Vagina (tissue), 2 donors: ENCODE data around the gene FCRL5.

ENCODE experiments used
- CTCF ChIP-seq, 3 experiments: fragments of 450-650 bp in 2 of 3; fragments of 200-600 bp in 1 of 3; sonication (generic) in 1 of 3; IDR thresholded peaks; one replicate each; pipeline ENCODE4 v1.5.1; 2017 to 2019; ENCODE audit warnings: antibody characterized with exemption in 3 of 3, mild to moderate bottlenecking in 2 of 3, moderate library complexity in 2 of 3
- POLR2A ChIP-seq, 2 donors: fragments of 450-650 bp; IDR thresholded peaks; one replicate each; pipeline ENCODE4 v1.6.1; 2017; ENCODE audit warnings: antibody characterized with exemption in 2 of 2, mild to moderate bottlenecking in 2 of 2, moderate library complexity in 2 of 2
- POLR2AphosphoS5 ChIP-seq, 2 donors: sonication (generic); formaldehyde crosslinking; IDR thresholded peaks; one replicate each; pipeline ENCODE4 v1.9.0; 2017; ENCODE audit warnings: antibody characterized with exemption in 2 of 2, mild to moderate bottlenecking in 2 of 2, low read depth in 1 of 2; ENCODE audit not compliant: insufficient read depth in 1 of 2

- no peak for TF ChIP-seq CTCF (IDR thresholded peaks at IDR 0.05)
- no peak for TF ChIP-seq POLR2AphosphoS5 (IDR thresholded peaks at IDR 0.05; ENCODE audit: insufficient read depth in 1 of 2, low read depth in 1 of 2)
- no peak for TF ChIP-seq POLR2A (IDR thresholded peaks at IDR 0.05)
Observed at GRCh38 chr1:157477419-157477818, 74.9 kb downstream of the FCRL5 start.
